GM18508 (cell line): ENCODE measurements around the gene GXYLT2.

Experiments
- ATAC-seq: cut with Tn5 transposase; IDR thresholded peaks from one replicate; pipeline ENCODE4 v1.9.1; 2021; ENCODE audit warnings: moderate number of reproducible peaks; ENCODE audit not compliant: insufficient read depth, unreplicated experiment

Gene GXYLT2, protein sequence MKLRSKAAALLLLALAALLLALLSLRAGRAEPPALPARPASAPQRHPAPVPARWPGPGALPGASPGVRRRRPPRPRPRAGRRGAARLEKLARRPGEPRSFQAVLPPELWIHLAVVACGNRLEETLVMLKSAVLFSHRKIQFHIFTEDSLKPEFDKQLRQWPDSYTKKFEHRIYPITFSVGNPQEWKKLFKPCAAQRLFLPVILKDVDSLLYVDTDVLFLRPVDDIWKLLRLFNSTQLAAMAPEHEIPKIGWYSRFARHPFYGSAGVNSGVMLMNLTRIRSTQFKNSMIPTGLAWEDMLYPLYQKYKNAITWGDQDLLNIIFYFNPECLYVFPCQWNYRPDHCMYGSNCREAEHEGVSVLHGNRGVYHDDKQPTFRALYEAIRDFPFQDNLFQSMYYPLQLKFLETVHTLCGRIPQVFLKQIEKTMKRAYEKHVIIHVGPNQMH

DNA sequence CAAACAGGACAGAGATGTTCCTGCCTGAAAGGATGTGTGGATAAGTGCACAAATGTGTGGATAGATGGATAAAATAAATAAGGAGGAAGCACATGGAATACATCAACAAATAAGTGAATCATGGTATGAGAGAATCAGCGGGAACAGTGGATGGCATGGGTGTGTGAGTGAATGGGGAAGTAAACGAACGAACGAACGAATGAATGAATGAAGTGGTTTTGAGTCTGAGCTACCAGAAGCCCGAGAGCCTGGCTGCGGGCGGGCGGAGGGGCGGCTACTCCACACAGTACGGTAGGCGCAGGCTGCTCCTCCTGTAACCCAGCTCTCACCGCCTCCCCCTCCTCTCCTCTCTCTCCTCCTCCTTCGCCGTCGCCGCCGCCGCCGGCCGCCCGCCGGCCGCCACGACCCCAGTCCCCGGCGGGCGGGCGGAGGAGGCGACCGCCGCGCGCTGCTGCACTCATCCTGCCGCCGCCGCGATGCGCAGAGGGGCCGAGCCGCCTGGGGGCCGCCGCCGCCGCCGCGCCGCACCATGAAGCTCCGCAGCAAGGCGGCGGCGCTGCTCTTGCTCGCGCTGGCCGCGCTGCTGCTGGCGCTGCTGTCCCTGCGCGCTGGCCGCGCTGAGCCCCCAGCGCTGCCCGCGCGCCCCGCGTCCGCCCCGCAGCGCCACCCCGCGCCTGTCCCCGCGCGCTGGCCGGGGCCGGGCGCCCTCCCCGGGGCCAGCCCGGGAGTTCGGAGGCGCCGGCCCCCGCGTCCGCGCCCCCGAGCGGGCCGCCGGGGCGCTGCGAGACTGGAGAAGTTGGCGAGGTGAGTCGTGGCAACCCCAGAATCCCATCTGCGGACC is at the start of gene GXYLT2:
GXYLT2 (plus strand) TSS at position 342 of the 841 bp plus-strand sequence; CDS start at position 530, 188 bp downstream.
- no peak for ATAC-seq

DNA sequence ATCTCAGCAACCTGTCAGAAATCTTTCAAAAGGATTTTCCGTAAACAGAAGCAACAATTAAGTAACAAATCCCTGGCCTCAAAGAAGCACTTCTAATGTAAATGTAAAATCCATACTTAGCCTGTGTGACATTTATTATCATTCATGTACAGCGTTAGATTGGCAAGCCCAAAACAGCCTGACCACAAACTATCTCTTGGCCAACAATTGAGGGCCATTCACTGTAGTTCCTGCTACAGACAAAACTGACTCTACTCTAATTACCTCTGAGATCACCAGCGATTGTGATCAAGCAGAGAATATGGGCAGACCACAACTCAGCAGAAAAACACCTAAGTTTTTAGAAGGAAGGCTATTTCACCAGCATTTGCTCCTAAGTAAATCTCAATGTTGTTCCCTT is 48.8 kb upstream of the GXYLT2 start:
- no peak for ATAC-seq

DNA sequence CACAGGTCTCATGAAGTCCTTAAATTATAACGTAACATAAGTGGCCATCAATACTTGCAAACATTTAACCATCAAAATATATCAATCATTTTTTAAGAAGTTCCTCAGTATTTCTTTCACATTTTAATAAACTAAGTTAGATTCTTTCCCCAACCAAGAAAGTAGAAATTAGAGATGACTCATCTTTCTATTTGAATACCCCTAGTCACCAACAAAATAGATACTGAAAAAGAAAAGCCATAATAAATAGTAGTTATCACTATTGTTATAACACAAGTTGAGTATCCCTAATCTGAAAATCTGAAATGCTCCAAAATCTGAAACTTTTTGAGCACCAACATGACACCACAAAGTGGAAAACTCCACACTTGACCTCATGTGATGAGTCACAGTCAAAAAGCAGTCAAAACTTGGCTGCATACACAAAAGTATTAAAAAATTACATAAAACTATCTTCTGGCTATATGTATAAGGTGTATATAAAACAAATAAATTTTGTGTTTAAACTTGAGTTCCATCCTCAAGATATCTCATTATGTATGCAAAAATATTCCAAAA is 43.3 kb upstream of the GXYLT2 start:
- ATAC-seq: no peak

DNA sequence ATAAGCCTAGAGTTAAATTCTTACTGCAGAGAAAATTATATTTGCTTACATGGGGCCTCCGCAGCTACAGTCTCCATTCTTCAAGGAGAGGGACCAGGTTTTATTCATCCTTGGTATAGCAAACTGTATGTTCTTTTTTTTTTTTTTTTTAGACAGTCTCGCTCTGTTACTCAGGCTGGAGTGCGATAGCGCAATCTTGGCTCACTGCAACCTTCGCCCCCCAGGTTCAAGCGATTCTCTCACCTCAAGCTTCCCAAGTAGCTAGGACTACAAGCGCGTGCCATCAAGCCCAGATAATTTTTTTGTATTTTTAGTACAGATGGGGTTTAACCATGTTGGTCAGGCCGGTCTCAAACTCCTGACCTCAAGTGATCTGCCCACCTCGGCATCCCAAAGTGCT is 41.7 kb upstream of the GXYLT2 start:
- ATAC-seq: no peak

GRCh38 chr3:72847282-72847681 is 40.6 kb upstream of the GXYLT2 start:
- no peak for ATAC-seq

GRCh38 chr3:72847751-72848702 is 39.8 kb upstream of the GXYLT2 start, which contains the start of gene SHQ1:
TSS of gene SHQ1 (minus strand) at chr3:72848445. CDS start at chr3:72848340, 105 bp downstream.
- ATAC-seq: peak; percentile 78

- peak; percentile 29 for ATAC-seq
Measured at GRCh38 chr3:72848703-72849081, 39.2 kb upstream of the GXYLT2 start.

DNA sequence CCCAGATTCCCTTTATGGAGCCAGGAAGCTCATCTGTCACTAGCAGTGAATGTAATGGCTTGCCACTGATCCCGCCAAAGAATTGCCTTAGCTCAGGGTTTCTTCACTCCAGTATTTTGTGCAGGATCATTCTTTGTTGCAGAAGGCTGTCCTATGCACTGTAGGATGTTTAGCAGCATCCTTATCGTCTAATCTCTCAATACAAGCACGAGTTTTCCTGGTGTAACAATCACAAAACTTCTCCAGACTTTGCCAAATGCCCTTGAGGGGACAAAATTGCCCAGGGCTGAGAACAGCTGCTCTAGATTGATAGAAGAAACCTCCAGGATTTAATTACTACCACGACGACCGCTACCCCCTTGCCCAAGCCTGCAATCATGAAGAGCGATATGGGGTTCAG is 32.8 kb upstream of the GXYLT2 start:
- ATAC-seq: no peak

- ATAC-seq: no peak
Measured at GRCh38 chr3:72860053-72860452, 27.8 kb upstream of the GXYLT2 start.

GRCh38 chr3:72860846-72861245 is 27.0 kb upstream of the GXYLT2 start:
- ATAC-seq: no peak

DNA sequence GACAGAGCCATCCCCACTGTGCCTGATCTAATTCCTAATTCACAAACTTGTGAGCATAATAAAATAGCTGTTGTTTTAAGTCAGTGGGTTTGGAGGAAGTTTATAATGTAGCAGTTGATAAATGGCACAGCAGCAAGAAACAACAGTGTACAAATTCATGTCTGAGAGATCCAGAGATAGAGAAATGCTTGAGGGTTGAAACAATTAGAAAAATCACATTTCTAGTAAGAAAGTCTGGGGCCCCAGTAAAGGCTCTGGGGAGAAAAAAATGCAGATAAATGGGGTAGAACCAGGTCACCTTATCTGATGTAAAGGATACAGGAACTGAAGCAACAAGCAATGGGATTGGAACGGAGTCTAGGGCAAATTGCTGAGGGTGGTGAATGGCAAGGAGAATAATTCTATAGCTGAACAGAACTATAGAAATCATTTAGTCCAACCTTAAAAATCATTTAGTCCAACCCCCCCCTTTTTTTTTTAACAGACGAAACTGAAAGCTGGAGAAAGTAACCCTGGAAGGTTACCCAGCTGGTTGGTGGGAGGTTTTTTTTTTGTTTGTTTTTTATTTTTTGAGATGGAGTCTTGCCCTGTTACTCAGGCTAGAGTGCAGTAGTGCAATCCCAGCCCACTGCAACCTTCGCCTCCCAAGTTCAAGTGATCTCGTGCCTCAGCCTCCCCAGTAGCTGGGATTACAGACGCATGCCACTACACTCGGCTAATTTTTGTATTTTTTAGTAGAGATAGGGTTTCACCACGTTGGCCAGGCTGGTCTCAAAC is 25.3 kb upstream of the GXYLT2 start:
- ATAC-seq: no peak

GRCh38 chr3:72872183-72872582 is 15.7 kb upstream of the GXYLT2 start:
- ATAC-seq: no peak

- ATAC-seq: no peak
Measured at GRCh38 chr3:72887343-72887704, 522 bp upstream of the GXYLT2 start.

DNA sequence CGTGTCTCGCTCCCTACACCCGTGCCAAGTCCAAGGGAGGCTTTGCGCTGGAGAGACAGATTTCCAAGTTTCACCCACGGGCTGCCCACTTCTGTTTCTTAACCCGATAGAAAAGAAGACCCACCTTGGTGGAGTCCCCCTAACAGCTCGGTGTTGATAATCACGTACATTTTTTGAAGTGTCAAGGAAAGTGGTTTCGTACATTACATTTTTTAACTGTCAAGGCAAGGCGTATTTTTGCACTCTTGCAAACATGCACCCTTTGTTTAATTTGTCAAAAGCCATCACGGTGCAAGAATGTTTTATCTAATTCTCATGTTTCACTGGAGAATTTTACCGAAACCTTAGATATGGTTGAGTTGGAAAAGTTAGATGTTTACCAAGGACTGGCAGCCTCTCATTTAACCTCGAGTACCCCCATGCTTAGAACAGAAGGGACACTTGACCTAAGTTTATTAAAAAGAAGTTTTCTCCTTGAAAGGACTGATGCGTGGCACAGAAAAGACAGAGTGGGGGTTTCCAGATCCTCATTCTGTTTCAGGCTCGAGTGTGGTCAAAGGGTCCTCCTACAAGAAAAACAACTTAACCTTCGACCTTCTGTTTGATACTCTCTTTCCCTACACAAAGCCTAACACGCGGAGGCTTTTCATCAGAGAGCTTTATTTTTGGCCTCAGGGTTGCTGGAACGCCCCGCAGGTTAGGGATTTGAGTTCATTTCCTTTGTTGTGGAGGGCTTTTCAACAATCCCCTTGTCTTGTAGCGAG is 882 bp downstream of the GXYLT2 start:
- ATAC-seq: no peak

GRCh38 chr3:72889310-72890165 is 1.7 kb downstream of the GXYLT2 start:
- ATAC-seq: no peak

DNA sequence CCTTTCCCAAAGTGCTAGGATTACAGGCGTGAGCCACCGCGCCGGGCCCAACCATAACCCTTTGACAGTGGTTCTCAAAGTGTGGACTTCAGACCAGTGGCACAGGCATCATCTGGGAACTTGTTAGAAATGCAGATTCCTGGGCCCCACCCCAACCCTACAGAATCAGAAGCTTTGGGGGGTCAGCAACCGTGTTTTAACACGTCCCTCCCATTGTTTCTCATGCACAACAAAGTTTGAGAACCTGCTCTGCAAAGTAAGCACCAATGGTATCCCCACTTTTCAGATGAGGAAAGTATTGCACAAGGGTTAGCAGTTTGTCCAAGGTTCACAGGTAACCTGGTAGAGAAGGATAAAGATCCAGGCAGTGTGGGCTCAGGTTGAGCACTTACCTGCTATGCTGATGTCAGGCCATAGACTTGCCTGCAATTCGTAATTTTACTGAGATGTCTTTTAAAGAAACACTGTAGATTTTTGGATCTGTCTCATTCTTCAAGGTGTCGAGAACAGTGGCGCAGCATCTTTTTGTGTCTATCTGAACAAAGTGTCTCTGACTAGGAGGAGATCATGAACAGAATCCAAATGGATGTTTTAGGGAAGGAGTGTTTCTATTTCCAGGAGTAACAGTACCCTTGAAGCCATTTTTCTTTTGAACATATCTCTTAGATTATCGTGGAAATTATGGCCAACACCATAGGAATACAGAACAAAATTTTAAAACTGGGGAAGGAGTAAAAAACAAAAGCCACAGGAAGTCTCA is 2.5 kb downstream of the GXYLT2 start:
- no peak for ATAC-seq
